DND-41 (cell line): ENCODE measurements around the gene ANKRD11.

Experiments used
- CTCF ChIP-seq: IDR thresholded peaks from 2 replicates; pipeline ENCODE4 v1.5.1; 2012; ENCODE audit warnings: borderline replicate concordance, low read length, moderate library complexity, mild to moderate bottlenecking; ENCODE audit not compliant: poor library complexity, severe bottlenecking; ENCODE audit errors: extremely low read depth
- EZH2 ChIP-seq: IDR thresholded peaks from 3 replicates; pipeline ENCODE4 v1.6.1; 2012; ENCODE audit warnings: borderline replicate concordance, low read depth, mild to moderate bottlenecking, moderate library complexity, low read length, inconsistent platforms; ENCODE audit not compliant: severe bottlenecking

GRCh38 chr16:89397331-89397861, 93.0 kb downstream of the ANKRD11 start:
- TF ChIP-seq CTCF: no peak
- no peak for TF ChIP-seq EZH2
